HEK293 (cell line): ENCODE data around the gene NET1.

ENCODE experiments used
- CTCF ChIA-PET: fragments of 350-600 bp; formaldehyde crosslinking; extraction: SDS; loops from one replicate; lab custom pipeline; 2021; ENCODE audit warnings: antibody characterized with exemption; lab: Yijun Ruan, JAX
- POLR2A ChIA-PET: fragments of 300-600 bp; formaldehyde crosslinking; extraction: SDS; loops from one replicate; lab custom pipeline; 2020; ENCODE audit warnings: antibody characterized with exemption, inconsistent platforms; lab: Yijun Ruan, JAX
- H3K27ac ChIP-seq: fragments of 200-500 bp; sonication (Bioruptor generic); 2 replicates; pipeline ENCODE4 v1.5.1; 2014; ENCODE audit warnings: low read depth, low read length, control low read depth, inconsistent platforms; ENCODE audit errors: extremely low read depth
- H3K36me3 ChIP-seq, 2 experiments: fragments of 200-500 bp in 1 of 2; sonication (Bioruptor generic) in 1 of 2; 1 replicate in 1 of 2; 2 replicates in 1 of 2; pipeline ENCODE4 v1.5.1; 2014 to 2017; ENCODE audit warnings: inconsistent platforms in 2 of 2, low read length in 2 of 2; ENCODE audit not compliant: control insufficient read depth in 2 of 2, insufficient read depth in 1 of 2
- H3K4me1 ChIP-seq: fragments of 200-500 bp; sonication (Bioruptor generic); 2 replicates; pipeline ENCODE4 v1.5.1; 2014; ENCODE audit warnings: mild to moderate bottlenecking, low read length, inconsistent platforms; ENCODE audit not compliant: control insufficient read depth, insufficient read depth
- H3K4me3 ChIP-seq: 2 replicates; pipeline ENCODE4 v1.5.1; 2011; ENCODE audit warnings: low read depth, mild to moderate bottlenecking, control low read depth, low read length, moderate library complexity
- H3K9me3 ChIP-seq: fragments of 200-500 bp; sonication (Bioruptor generic); 2 replicates; pipeline ENCODE4 v1.5.1; 2014; ENCODE audit warnings: low read depth, low read length, inconsistent platforms; ENCODE audit not compliant: control insufficient read depth, insufficient read depth
- BCL11A ChIP-seq: fragments of 450-650 bp; formaldehyde crosslinking; IDR thresholded peaks from 2 replicates; pipeline ENCODE4 v1.5.1; 2016; ENCODE audit warnings: low read depth, missing biosample characterization, missing genetic modification characterization
- GLI4 ChIP-seq: fragments of 450-650 bp; formaldehyde crosslinking; IDR thresholded peaks from 2 replicates; pipeline ENCODE4 v1.5.1; 2016; ENCODE audit warnings: missing biosample characterization, missing genetic modification characterization
- KLF7 ChIP-seq: fragments of 450-650 bp; formaldehyde crosslinking; IDR thresholded peaks from 2 replicates; pipeline ENCODE4 v1.5.1; 2016; ENCODE audit warnings: missing biosample characterization, missing genetic modification characterization, borderline replicate concordance
- MZF1 ChIP-seq: fragments of 450-650 bp; formaldehyde crosslinking; IDR thresholded peaks from 2 replicates; pipeline ENCODE4 v1.5.1; 2017; ENCODE audit warnings: missing biosample characterization, missing genetic modification characterization, borderline replicate concordance
- SETDB1 ChIP-seq: IDR thresholded peaks from one replicate; pipeline ENCODE4 v1.6.1; 2017; ENCODE audit warnings: mild to moderate bottlenecking, low read length, moderate library complexity, mixed read lengths; ENCODE audit not compliant: insufficient read length
- ZBTB11 ChIP-seq: fragments of 450-650 bp; formaldehyde crosslinking; conservative IDR thresholded peaks from 2 replicates; pipeline ENCODE4 v1.5.1; 2016; ENCODE audit warnings: low read depth, missing biosample characterization, missing genetic modification characterization
- ZFP69B ChIP-seq: fragments of 450-650 bp; formaldehyde crosslinking; IDR thresholded peaks from 2 replicates; pipeline ENCODE4 v1.5.1; 2016; ENCODE audit warnings: missing biosample characterization, missing genetic modification characterization
- ZNF121 ChIP-seq: fragments of 450-650 bp; formaldehyde crosslinking; IDR thresholded peaks from 2 replicates; pipeline ENCODE4 v1.5.1; 2016; ENCODE audit warnings: missing biosample characterization, missing genetic modification characterization
- ZNF148 ChIP-seq: fragments of 450-650 bp; formaldehyde crosslinking; IDR thresholded peaks from 2 replicates; pipeline ENCODE4 v1.5.0; 2017; ENCODE audit warnings: missing biosample characterization, missing genetic modification characterization, borderline replicate concordance
- ZNF2 ChIP-seq: fragments of 450-650 bp; formaldehyde crosslinking; IDR thresholded peaks from 2 replicates; pipeline ENCODE4 v1.5.1; 2016; ENCODE audit warnings: missing biosample characterization, missing genetic modification characterization
- ZNF239 ChIP-seq: fragments of 450-650 bp; formaldehyde crosslinking; IDR thresholded peaks from 2 replicates; pipeline ENCODE4 v1.5.1; 2016; ENCODE audit warnings: missing biosample characterization, missing genetic modification characterization
- ZNF280D ChIP-seq: fragments of 450-650 bp; formaldehyde crosslinking; IDR thresholded peaks from 2 replicates; pipeline ENCODE4 v1.5.1; 2016; ENCODE audit warnings: missing biosample characterization, missing genetic modification characterization
- ZNF37A ChIP-seq: fragments of 450-650 bp; IDR thresholded peaks from 2 replicates; pipeline ENCODE4 v1.5.1; 2018; ENCODE audit warnings: missing biosample characterization, missing genetic modification characterization
- ZNF404 ChIP-seq: fragments of 450-650 bp; formaldehyde crosslinking; IDR thresholded peaks from 2 replicates; pipeline ENCODE4 v1.5.1; 2017; ENCODE audit warnings: missing biosample characterization, missing genetic modification characterization
- ZNF548 ChIP-seq: fragments of 450-650 bp; formaldehyde crosslinking; IDR thresholded peaks from 2 replicates; pipeline ENCODE4 v1.5.1; 2016; ENCODE audit warnings: missing biosample characterization, missing genetic modification characterization
- ZNF549 ChIP-seq: fragments of 450-650 bp; IDR thresholded peaks from 2 replicates; pipeline ENCODE4 v1.5.1; 2018; ENCODE audit warnings: missing biosample characterization, missing genetic modification characterization, mild to moderate bottlenecking, inconsistent platforms, moderate library complexity
- ZNF555 ChIP-seq: fragments of 450-650 bp; formaldehyde crosslinking; conservative IDR thresholded peaks from 2 replicates; pipeline ENCODE4 v1.5.1; 2017; ENCODE audit warnings: missing biosample characterization, mild to moderate bottlenecking, missing genetic modification characterization, inconsistent platforms
- ZNF629 ChIP-seq: fragments of 450-650 bp; formaldehyde crosslinking; IDR thresholded peaks from 2 replicates; pipeline ENCODE4 v1.5.1; 2017; ENCODE audit warnings: missing biosample characterization, missing genetic modification characterization
- ZNF777 ChIP-seq: fragments of 450-650 bp; formaldehyde crosslinking; IDR thresholded peaks from 2 replicates; pipeline ENCODE4 v1.5.1; 2017; ENCODE audit warnings: missing biosample characterization, missing genetic modification characterization, borderline replicate concordance
- TF ChIP-seq, protein P1 (sequence below): fragments of 450-650 bp; formaldehyde crosslinking; IDR thresholded peaks from 2 replicates; pipeline ENCODE4 v1.5.1; 2016; ENCODE audit warnings: missing biosample characterization, missing genetic modification characterization

Gene NET1

DNA sequence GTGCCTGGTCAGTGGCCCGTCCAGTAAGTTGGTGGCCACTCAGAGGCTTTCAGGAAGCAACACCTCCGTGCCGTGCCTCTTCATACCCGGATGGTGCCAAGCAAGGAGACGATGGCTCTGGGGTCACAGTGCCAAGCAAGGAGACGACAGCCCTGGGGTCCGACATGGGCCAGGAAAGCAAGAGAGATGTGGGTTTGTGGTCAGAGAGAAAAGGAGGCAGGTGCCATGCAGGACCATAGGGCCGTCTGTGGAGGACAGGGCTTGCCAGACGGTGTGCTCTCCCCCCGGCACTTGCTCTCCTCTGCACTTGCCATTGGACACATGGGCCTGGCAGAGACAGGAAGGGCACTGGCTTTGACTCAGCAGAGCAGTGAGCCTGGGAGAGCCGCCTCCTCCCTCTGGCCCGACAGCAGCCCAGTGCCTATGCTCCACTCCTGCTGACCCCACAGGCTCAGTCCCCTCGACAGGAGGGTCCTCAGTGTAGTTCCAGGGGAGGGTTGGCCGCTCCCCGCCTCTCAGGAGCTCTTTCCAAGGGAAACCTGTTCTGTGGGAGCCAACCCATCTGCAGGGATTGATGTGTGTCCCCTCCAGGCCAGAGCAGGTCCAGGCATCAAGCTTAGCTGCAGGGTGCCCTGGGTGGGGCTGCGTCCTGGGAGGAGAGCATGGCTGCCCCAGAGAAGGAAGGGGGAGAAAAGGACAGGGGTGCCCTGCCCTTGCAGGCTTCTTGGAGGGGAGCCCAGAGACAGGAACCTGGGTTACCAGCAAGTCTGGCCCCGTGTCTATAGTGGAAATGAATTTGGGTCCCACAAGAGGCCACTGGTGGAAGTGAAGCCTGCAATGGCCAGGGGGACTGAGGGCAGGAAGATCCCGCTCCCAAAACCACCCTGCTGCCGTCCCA, 94.6 kb downstream of the NET1 start:
- CTCF ChIA-PET, result interaction anchor here (0.6 kb wide), 1 partner anchor 201 kb away, joined by 3 read pairs; no protein-coding TSS in a partner anchor
- Histone ChIP-seq H3K4me3 (no peak overlapping the region), H3K4me1 (no peaks in the 10 kb centered on the region), H3K9me3 (no peaks in the 10 kb centered on the region), H3K27ac (no peak overlapping the region), H3K36me3 (no peaks in the 10 kb centered on the region)
- POLR2A ChIA-PET, result no interaction called here
- no peak for TF ChIP-seq ZNF404 (tag by site-specific recombination)

- H3K27ac ChIP-seq, result no peak overlapping the region
- no peak for TF ChIP-seq SETDB1
- no peak for TF ChIP-seq ZNF548
- TF ChIP-seq GLI4 (tag by site-specific recombination), result no peak
- no peak for TF ChIP-seq ZNF777 (tag by site-specific recombination)
- no peak for TF ChIP-seq MZF1 (tag by site-specific recombination)
- TF ChIP-seq ZNF555 (tag by site-specific recombination), result no peak
- TF ChIP-seq ZNF2 (tag by site-specific recombination), result no peak
- no peak for TF ChIP-seq ZFP69B (tag by site-specific recombination)
- no peak for TF ChIP-seq ZNF629 (tag by site-specific recombination)
- TF ChIP-seq ZNF280D (tag by site-specific recombination), result no peak
- H3K4me1 ChIP-seq, result no peaks in the 10 kb centered on the region
- CTCF ChIA-PET, result no interaction called here
- no peaks in the 10 kb centered on the region for H3K9me3 ChIP-seq
- H3K4me3 ChIP-seq, result no peak overlapping the region
- H3K36me3 ChIP-seq, result no peaks in the 10 kb centered on the region
- POLR2A ChIA-PET, result no interaction called here
These were observed 95.3 kb downstream of the NET1 start for GRCh38 chr10:5507649-5508131.

- no peaks in the 10 kb centered on the region for H3K36me3 ChIP-seq
- H3K27ac ChIP-seq, result no peak overlapping the region
- H3K9me3 ChIP-seq, result no peaks in the 10 kb centered on the region
- ChIA-PET POLR2A (no interaction called here), CTCF (interaction anchor here (1.5 kb wide), 1 partner anchor 44 kb away, joined by 3 read pairs; no protein-coding TSS in a partner anchor)
- no peaks in the 10 kb centered on the region for H3K4me1 ChIP-seq
- H3K4me3 ChIP-seq, result no peak overlapping the region
- TF ChIP-seq ZNF148 (tag by site-specific recombination), result no peak
- TF ChIP-seq ZNF37A (tag by site-specific recombination), result no peak
- TF ChIP-seq, protein P1, sequence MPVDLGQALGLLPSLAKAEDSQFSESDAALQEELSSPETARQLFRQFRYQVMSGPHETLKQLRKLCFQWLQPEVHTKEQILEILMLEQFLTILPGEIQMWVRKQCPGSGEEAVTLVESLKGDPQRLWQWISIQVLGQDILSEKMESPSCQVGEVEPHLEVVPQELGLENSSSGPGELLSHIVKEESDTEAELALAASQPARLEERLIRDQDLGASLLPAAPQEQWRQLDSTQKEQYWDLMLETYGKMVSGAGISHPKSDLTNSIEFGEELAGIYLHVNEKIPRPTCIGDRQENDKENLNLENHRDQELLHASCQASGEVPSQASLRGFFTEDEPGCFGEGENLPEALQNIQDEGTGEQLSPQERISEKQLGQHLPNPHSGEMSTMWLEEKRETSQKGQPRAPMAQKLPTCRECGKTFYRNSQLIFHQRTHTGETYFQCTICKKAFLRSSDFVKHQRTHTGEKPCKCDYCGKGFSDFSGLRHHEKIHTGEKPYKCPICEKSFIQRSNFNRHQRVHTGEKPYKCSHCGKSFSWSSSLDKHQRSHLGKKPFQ (tag by site-specific recombination), result no peak
- no peak for TF ChIP-seq ZNF549 (tag by site-specific recombination)
- no peak for TF ChIP-seq ZNF239
- no peak for TF ChIP-seq ZBTB11 (tag by site-specific recombination)
- no peak for TF ChIP-seq BCL11A
- TF ChIP-seq KLF7 (tag by site-specific recombination), result no peak
- no peak for TF ChIP-seq ZNF121 (tag by site-specific recombination)
These were observed 95.8 kb downstream of the NET1 start for GRCh38 chr10:5508161-5508604.
